ENCODE results near the gene SIRT7. TPM values are rescaled to one million over a fixed set of nuclear protein-coding genes. Genes with fewer than 3 reads are reported as not detected.
"Not testable (repeated sequence)": the region's sequence is repeated elsewhere in the genome, so short reads cannot be mapped to it uniquely, and the experiment has no call there.

Gene SIRT7
- polyA plus RNA-seq, 1 donor: 7.7 TPM

GRCh38 chr17:81954131-81955057 is 36.4 kb upstream of the SIRT7 start:
- DNase-seq (ENCODE audit: low read depth): no peak

- not testable (repeated sequence) for DNase-seq (ENCODE audit: low read depth)
These were observed 35.5 kb upstream of the SIRT7 start for GRCh38 chr17:81953443-81953842.

- no peak for DNase-seq (ENCODE audit: low read depth)
These were observed 34.8 kb upstream of the SIRT7 start for GRCh38 chr17:81952792-81953228.

- DNase-seq (ENCODE audit: low read depth): no peak
These were observed 34.1 kb upstream of the SIRT7 start for GRCh38 chr17:81951785-81952684.

- DNase-seq (ENCODE audit: low read depth): no peak
These were observed 32.5 kb upstream of the SIRT7 start for GRCh38 chr17:81950501-81950900.

GRCh38 chr17:81948635-81949378 is 30.8 kb upstream of the SIRT7 start:
- DNase-seq (ENCODE audit: low read depth): no peak

- no peak for DNase-seq (ENCODE audit: low read depth)
These were observed 29.2 kb upstream of the SIRT7 start, which contains the start of gene MYADML2 for GRCh38 chr17:81947189-81947588. Gene MYADML2, minus strand, starts transcription at chr17:81947233. Its CDS starts 5,492 bp downstream, at chr17:81941741.

GRCh38 chr17:81944858-81945257 is 26.9 kb upstream of the SIRT7 start:
- DNase-seq (ENCODE audit: low read depth): no peak

- no peak for DNase-seq (ENCODE audit: low read depth)
These were observed 24.2 kb upstream of the SIRT7 start for GRCh38 chr17:81942167-81942553.

- DNase-seq (ENCODE audit: low read depth): no peak
These were observed 23.6 kb upstream of the SIRT7 start for GRCh38 chr17:81941484-81942166.

GRCh38 chr17:81940538-81941483 is 22.8 kb upstream of the SIRT7 start:
- no peak for DNase-seq (ENCODE audit: low read depth)

- no peak for DNase-seq (ENCODE audit: low read depth)
These were observed 22.0 kb upstream of the SIRT7 start for GRCh38 chr17:81939881-81940385.

GRCh38 chr17:81939218-81939617 is 21.2 kb upstream of the SIRT7 start:
- DNase-seq (ENCODE audit: low read depth): no peak

- no peak for DNase-seq (ENCODE audit: low read depth)
These were observed 17.7 kb upstream of the SIRT7 start for GRCh38 chr17:81935709-81936084.

GRCh38 chr17:81934850-81935708 is 17.1 kb upstream of the SIRT7 start:
- no peak for DNase-seq (ENCODE audit: low read depth)

- no peak for DNase-seq (ENCODE audit: low read depth)
These were observed 16.3 kb upstream of the SIRT7 start for GRCh38 chr17:81934098-81934757.

- no peak for DNase-seq (ENCODE audit: low read depth)
These were observed 15.3 kb upstream of the SIRT7 start for GRCh38 chr17:81933178-81933699.

All from forelimb muscle (tissue), 1 donor.